HFFc6 (cell line): ENCODE results near the gene ACP4. TPM values are rescaled to one million over a fixed set of nuclear protein-coding genes. Genes with fewer than 3 reads are reported as not detected.

ENCODE experiments used
- DNase-seq: peaks from one replicate; pipeline ENCODE4 v3.0.0-alpha.2; 2018
- H3K27ac Mint-ChIP-seq: 2 replicates; pipeline ENCODE4 v1.8.0; 2020; ENCODE audit warnings: mild to moderate bottlenecking, mixed read lengths
- H3K27me3 Mint-ChIP-seq: 2 replicates; pipeline ENCODE4 v1.8.0; 2021; ENCODE audit warnings: mild to moderate bottlenecking, moderate library complexity, mixed read lengths; ENCODE audit not compliant: insufficient read depth
- H3K36me3 Mint-ChIP-seq: 2 replicates; pipeline ENCODE4 v1.8.0; 2021; ENCODE audit warnings: low read depth, mixed read lengths
- H3K4me1 Mint-ChIP-seq: 2 replicates; pipeline ENCODE4 v1.8.0; 2020; ENCODE audit warnings: low read depth, mixed read lengths
- H3K4me3 Mint-ChIP-seq: 2 replicates; pipeline ENCODE4 v1.8.0; 2020; ENCODE audit warnings: mild to moderate bottlenecking, moderate library complexity, mixed read lengths
- H3K9me3 Mint-ChIP-seq: 2 replicates; pipeline ENCODE4 v1.8.0; 2020; ENCODE audit warnings: mild to moderate bottlenecking, mixed read lengths
- CTCF ChIP-seq: fragments of 200-600 bp; sonication (generic); IDR thresholded peaks from 2 replicates; pipeline ENCODE4 v1.5.0; 2021; ENCODE audit warnings: antibody characterized with exemption, mild to moderate bottlenecking
- total RNA-seq, 6 experiments: library from RNA; stranded (reverse); fragmentation: NEBNext Ultra II Directional; extraction: Animal tissue kit (Norgen Biotek cat#: 25700); gene quantifications; 2 replicates in 1 of 6; 3 replicates in 5 of 6; pipeline ENCODE4 v1.2.3, GENCODE V29; 2021

ACP4 gene
- total RNA-seq, 6 experiments from 2014 or later = not detected

DNA sequence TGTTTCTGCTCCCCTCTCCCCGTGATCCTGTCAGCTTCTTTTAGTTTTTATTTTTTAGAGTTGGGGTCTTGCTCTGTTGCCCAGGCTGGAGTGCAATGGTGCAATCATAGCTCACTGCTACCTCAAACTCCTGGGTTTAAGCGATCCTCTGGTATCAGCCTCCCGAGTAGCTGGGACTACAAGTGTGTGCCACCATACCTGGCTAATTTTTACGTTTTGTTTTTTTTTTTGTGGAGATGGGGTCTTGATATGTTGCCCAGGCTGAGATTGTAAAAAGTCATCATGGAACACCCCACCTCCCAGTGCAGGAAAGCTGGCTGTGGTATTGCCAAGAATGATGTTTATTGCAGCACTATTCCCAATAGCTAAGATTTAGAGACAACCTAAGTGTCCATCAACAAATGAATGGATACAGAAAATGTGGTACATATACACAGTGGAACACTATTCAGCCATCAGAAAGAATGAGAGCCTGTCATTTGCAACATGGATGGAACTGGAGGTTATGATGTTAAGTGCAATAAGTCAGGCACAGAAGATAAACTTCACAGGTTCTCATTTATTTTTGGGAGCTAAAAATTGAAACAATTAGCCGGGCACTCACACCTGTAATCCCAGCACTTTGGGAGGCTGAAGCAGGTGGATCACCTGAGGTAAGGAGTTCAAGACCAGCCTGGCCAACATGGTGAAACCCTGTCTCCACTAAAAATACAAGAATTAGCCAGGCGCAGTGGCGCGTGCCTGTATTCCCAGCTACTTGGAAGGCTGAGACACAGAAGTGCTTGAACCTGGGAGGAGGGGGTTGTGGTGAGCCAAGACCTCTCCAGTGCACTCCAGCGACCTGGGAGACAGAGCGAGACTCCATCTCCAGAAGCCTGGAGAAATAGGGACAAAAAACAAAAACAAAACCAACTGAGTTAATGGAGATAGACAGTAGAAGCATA, 49.8 kb downstream of the ACP4 start:
- Mint-ChIP-seq H3K27ac (no peak overlapping the region), H3K27me3 (no peaks in the 10 kb centered on the region; the same call in none of the 2 replicates), H3K9me3 (no peaks in the 10 kb centered on the region; the same call in 1 of the 2 replicates), H3K4me3 (no peak overlapping the region), H3K36me3 (no peaks in the 10 kb centered on the region), H3K4me1 (no peaks in the 10 kb centered on the region)
- DNase-seq = no peak
- TF ChIP-seq CTCF = no peak

DNA sequence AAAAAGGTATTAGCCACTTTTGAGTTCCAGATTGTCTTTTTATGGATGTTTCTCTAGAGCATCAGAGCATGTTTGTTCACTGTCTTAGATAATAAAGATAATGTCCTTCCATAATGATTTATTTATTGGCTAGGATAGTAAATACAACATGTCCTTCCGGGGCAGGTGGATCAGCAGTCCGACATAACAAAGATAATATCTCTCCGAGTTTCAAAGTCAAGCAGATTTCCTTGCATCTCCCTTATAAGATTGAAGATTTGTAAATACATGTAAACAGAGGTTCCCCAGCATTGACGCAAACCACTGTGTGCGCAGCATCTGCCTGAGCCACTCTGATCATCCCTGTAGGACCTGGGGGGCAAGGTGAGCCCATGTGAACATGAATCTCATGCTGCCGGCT, 51.9 kb downstream of the ACP4 start:
- no peak for DNase-seq
- Mint-ChIP-seq H3K27ac (no peak overlapping the region), H3K36me3 (no peaks in the 10 kb centered on the region), H3K27me3 (no peaks in the 10 kb centered on the region; the same call in none of the 2 replicates), H3K4me3 (no peak overlapping the region), H3K9me3 (no peaks in the 10 kb centered on the region; the same call in 1 of the 2 replicates), H3K4me1 (no peaks in the 10 kb centered on the region)
- TF ChIP-seq CTCF = no peak

GRCh38 chr19:50843205-50843604, 53.0 kb downstream of the ACP4 start:
- H3K36me3 Mint-ChIP-seq = no peaks in the 10 kb centered on the region
- H3K4me1 Mint-ChIP-seq = no peaks in the 10 kb centered on the region
- H3K27ac Mint-ChIP-seq = no peak overlapping the region
- no peaks in the 10 kb centered on the region; the same call in none of the 2 replicates for H3K27me3 Mint-ChIP-seq
- no peak for TF ChIP-seq CTCF
- no peak for DNase-seq
- no peak overlapping the region for H3K4me3 Mint-ChIP-seq
- no peaks in the 10 kb centered on the region; the same call in 1 of the 2 replicates for H3K9me3 Mint-ChIP-seq

DNA sequence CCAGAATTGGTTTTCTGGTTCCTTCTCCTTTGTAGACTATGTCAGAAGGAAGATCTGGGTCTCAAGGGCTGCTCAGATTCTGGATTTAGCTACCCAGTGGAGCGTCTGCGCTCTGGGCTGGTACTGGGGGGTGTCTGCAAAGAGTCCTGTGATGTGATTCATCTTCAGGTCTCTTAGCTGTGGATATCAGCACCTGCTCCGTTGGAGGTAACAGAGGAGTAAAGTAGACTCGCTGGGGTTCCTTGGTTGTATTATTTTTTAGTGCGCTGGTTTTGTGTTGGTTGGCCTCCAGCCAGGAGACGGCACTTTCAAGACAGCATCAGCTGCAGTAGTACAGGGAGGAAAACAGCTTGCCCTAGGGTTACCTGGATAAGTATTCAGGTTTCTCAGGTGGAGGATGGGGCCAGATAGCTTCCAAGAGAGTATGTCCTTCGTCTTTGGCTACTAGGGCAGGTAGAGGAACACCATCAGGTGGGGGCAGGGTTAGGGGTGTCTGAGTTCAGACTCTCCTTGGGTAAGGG, 53.5 kb downstream of the ACP4 start:
- Mint-ChIP-seq H3K4me1 (no peaks in the 10 kb centered on the region), H3K9me3 (no peaks in the 10 kb centered on the region; the same call in 1 of the 2 replicates), H3K4me3 (no peak overlapping the region), H3K27ac (no peak overlapping the region), H3K36me3 (no peaks in the 10 kb centered on the region), H3K27me3 (no peaks in the 10 kb centered on the region; the same call in none of the 2 replicates)
- no peak for DNase-seq
- TF ChIP-seq CTCF = no peak

- Mint-ChIP-seq H3K27me3 (no peaks in the 10 kb centered on the region; the same call in none of the 2 replicates), H3K36me3 (no peaks in the 10 kb centered on the region), H3K4me3 (no peak overlapping the region), H3K9me3 (no peaks in the 10 kb centered on the region; the same call in 1 of the 2 replicates), H3K27ac (no peak overlapping the region), H3K4me1 (no peaks in the 10 kb centered on the region)
- TF ChIP-seq CTCF = no peak
- DNase-seq = no peak
These were observed 54.2 kb downstream of the ACP4 start for GRCh38 chr19:50844296-50844935.

Other genes with a start within 250 kb of the ACP4 start
- gene LRRC4B, start 222.0 kb upstream of the ACP4 start, total RNA-seq = under 1 TPM; 0.07 to 0.14 (median 0.08) TPM
- gene SYT3, start 150.5 kb upstream of the ACP4 start, total RNA-seq = not detected
- under 1 TPM in 3 of 6 experiments, not detected in 3; 0.64 to 0.94 (median 0.68) TPM for gene C19orf81, start 141.0 kb upstream of the ACP4 start, total RNA-seq
- 10 to 100 TPM in 4 of 6 experiments, 1 to 10 TPM in 2; 5.4 to 16.7 (median 14.7) TPM for gene SHANK1, start 70.6 kb upstream of the ACP4 start, total RNA-seq
- gene CLEC11A, start 67.1 kb upstream of the ACP4 start, total RNA-seq = 100 to 1,000 TPM; 140 to 182 (median 164) TPM
- not detected for gene GPR32, start 20.0 kb upstream of the ACP4 start, total RNA-seq
- gene KLK1, start 33.4 kb downstream of the ACP4 start, total RNA-seq = not detected
- not detected for gene KLK15, start 43.2 kb downstream of the ACP4 start, total RNA-seq
- gene KLK3, start 64.5 kb downstream of the ACP4 start, total RNA-seq = not detected
- gene KLK2, start 83.0 kb downstream of the ACP4 start, total RNA-seq = not detected
- gene KLK4, start 121.0 kb downstream of the ACP4 start, total RNA-seq = not detected
- gene KLK5, start 162.6 kb downstream of the ACP4 start, total RNA-seq = not detected
- gene KLK6, start 179.2 kb downstream of the ACP4 start, total RNA-seq = not detected
- gene KLK7, start 193.5 kb downstream of the ACP4 start, total RNA-seq = not detected
- gene KLK8, start 211.2 kb downstream of the ACP4 start, total RNA-seq = not detected
- gene KLK10, start 229.3 kb downstream of the ACP4 start, total RNA-seq = not detected
- gene KLK11, start 236.2 kb downstream of the ACP4 start, total RNA-seq = not detected
- gene KLK12, start 244.6 kb downstream of the ACP4 start, total RNA-seq = not detected